Transverse colon (tissue), 4 donors: ENCODE measurements around the gene IL1RN. TPM values are rescaled to one million over a fixed set of nuclear protein-coding genes. Genes with fewer than 3 reads are reported as not detected.

Experiments
- DNase-seq: peaks from one replicate; pipeline ENCODE4 v3.0.0-alpha.2; 2019
- H3K27ac ChIP-seq, 4 donors: fragments of 200-600 bp; sonication (generic); 2 replicates each; pipeline ENCODE4 v1.5.1; 2016 to 2018; ENCODE audit warnings: inconsistent platforms in 4 of 4
- H3K27me3 ChIP-seq: fragments of 200-600 bp; sonication (generic); 2 replicates; pipeline ENCODE4 v1.5.1; 2017; ENCODE audit warnings: inconsistent platforms
- H3K36me3 ChIP-seq, 4 donors: fragments of 200-600 bp; sonication (generic); 2 replicates each; pipeline ENCODE4 v1.5.1; 2017 to 2019; ENCODE audit warnings: inconsistent platforms in 4 of 4
- H3K4me1 ChIP-seq, 4 donors: fragments of 200-600 bp; sonication (generic); 2 replicates each; pipeline ENCODE4 v1.5.1; 2017 to 2020; ENCODE audit warnings: inconsistent platforms in 4 of 4
- H3K4me3 ChIP-seq, 4 donors: fragments of 200-600 bp; sonication (generic); 1 replicate in 1 of 4; 2 replicates in 3 of 4; pipeline versions ENCODE4 v1.5.1 to v1.6.1; 2017 to 2019; ENCODE audit warnings: inconsistent platforms in 4 of 4
- H3K9me3 ChIP-seq, 2 donors: fragments of 200-600 bp; sonication (generic); 2 replicates each; pipeline ENCODE4 v1.5.1; 2017 to 2019; ENCODE audit warnings: inconsistent platforms in 2 of 2
- EP300 ChIP-seq: sonication (generic); formaldehyde crosslinking; IDR thresholded peaks from one replicate; pipeline ENCODE4 v1.6.1; 2017; ENCODE audit warnings: antibody characterized with exemption, low read depth
- POLR2A ChIP-seq: fragments of 450-650 bp; IDR thresholded peaks from one replicate; pipeline ENCODE4 v1.6.1; 2016; ENCODE audit warnings: antibody characterized with exemption, mild to moderate bottlenecking, moderate library complexity
- POLR2AphosphoS5 ChIP-seq, 3 donors: sonication (generic); formaldehyde crosslinking; IDR thresholded peaks; one replicate each; pipeline ENCODE4 v1.6.1; 2016; ENCODE audit warnings: antibody characterized with exemption in 3 of 3
- WGBS, 2 donors: methylation state at CpG; one replicate each; pipeline ENCODE4 v1.1.5; 2018; ENCODE audit warnings: low coverage in 1 of 2; 5-methylcytosine and 5-hydroxymethylcytosine counted together
- in situ Hi-C, 4 donors: fragments of 200-750 bp; cut with MboI; loops; one replicate each; pipeline versions ENCODE4 v1.15.0 to v1.15.1; 2017; ENCODE audit warnings: low sequenced_read_pairs in 3 of 4, low pct_ligation_motif_present in 1 of 4, low pct_unique_long_range_greater_than_20kb in 1 of 4
- intact Hi-C: fragments of 100-400 bp; cut with DNase I; formaldehyde crosslinking; loops from one replicate; pipeline ENCODE4 v1.15.1; 2023; ENCODE audit warnings: low total_unique reads
- total RNA-seq, 4 donors: library from RNA; depleted of rRNA; stranded (reverse); fragments of >200 nt; gene quantifications; one replicate each; pipeline ENCODE4 v1.1.0, GENCODE V29; 2016
- TF ChIP-seq, protein P1 (sequence below), 5 experiments: fragments of 200-600 bp in 3 of 5; fragments of 450-650 bp in 2 of 5; sonication (generic) in 3 of 5; IDR thresholded peaks; 1 replicate in 2 of 5; 2 replicates in 3 of 5; pipeline ENCODE4 v1.5.1; 2016 to 2017; ENCODE audit warnings: antibody characterized with exemption in 5 of 5, inconsistent platforms in 3 of 5, mild to moderate bottlenecking in 2 of 5, moderate library complexity in 1 of 5

IL1RN gene
- total RNA-seq, 4 donors from 2014 or later = 0.40 to 31.8 (median 5.5) TPM

DNA sequence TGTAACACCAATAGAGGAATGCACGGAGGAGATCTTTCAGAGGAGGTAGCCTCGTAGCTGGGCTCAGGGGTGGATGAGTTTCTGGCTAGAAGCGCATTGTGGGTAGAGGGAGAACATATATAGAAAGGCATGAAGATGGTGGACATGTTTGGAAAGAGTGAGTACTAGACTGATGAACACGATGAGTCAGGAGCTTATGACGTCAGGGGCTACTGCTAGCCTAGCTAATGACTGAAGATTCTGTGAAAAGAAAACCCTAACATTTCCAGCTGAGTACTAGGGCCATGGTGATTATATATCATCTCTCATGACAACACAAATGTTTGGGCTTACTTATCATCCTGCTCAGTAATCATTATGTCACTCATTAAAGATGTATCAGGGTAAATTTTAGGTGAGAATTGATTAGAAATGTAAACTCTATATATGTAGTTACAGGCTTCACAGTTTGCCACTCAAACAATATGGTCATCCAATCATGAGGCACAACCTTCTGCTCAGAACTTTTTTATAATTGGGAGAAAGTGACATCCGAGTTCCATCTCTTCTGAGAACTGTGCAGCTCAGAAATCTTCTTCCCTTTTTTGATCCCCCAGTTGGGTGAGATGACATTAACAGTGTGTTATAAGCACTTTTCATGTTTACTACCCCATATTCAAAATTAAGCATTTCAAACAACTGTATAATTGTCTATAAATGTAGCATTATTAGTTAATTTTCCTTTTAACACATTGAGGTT lies 22.2 kb upstream of the IL1RN start:
- Histone ChIP-seq H3K27me3 (no peaks in the 10 kb centered on the region), H3K9me3 (no peaks in the 10 kb centered on the region), H3K27ac (no peak overlapping the region), H3K4me1 (no peaks in the 10 kb centered on the region), H3K36me3 (no peaks in the 10 kb centered on the region), H3K4me3 (no peak overlapping the region)
- no peak for TF ChIP-seq POLR2AphosphoS5 (IDR thresholded peaks at IDR 0.05)
- TF ChIP-seq, protein P1, sequence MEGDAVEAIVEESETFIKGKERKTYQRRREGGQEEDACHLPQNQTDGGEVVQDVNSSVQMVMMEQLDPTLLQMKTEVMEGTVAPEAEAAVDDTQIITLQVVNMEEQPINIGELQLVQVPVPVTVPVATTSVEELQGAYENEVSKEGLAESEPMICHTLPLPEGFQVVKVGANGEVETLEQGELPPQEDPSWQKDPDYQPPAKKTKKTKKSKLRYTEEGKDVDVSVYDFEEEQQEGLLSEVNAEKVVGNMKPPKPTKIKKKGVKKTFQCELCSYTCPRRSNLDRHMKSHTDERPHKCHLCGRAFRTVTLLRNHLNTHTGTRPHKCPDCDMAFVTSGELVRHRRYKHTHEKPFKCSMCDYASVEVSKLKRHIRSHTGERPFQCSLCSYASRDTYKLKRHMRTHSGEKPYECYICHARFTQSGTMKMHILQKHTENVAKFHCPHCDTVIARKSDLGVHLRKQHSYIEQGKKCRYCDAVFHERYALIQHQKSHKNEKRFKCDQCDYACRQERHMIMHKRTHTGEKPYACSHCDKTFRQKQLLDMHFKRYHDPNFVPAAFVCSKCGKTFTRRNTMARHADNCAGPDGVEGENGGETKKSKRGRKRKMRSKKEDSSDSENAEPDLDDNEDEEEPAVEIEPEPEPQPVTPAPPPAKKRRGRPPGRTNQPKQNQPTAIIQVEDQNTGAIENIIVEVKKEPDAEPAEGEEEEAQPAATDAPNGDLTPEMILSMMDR (IDR thresholded peaks at IDR 0.05) = no peak
- no peak for TF ChIP-seq EP300
- no peak for TF ChIP-seq POLR2A
- intact Hi-C loops = no loop called here
- DNase-seq = no peak
- 70 to 78% methylated on average over 6 of the region's 6 CpGs for WGBS, 2 donors
- in situ Hi-C loops = no loop called here

DNA sequence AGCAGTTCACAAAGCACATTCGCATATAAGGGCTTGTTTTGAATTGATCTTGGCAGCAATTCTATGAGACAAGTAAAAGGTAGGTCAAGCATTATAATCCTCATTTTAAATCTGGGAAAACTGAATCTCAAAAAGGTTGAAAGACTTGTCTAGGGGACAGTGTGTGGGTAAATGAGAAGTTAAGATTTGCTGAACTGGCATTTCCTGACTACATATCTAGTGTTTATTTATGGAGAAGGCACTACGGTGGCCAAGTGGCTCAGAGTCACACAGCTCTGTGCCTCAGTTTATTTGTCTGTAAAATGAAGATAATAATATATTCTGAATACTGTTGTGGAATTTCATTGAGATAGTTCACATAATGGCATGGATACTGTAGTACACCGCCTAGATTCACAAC lies 16.3 kb upstream of the IL1RN start:
- H3K27me3 ChIP-seq = no peaks in the 10 kb centered on the region
- H3K36me3 ChIP-seq = no peaks in the 10 kb centered on the region
- WGBS, 2 donors = 76 to 85% methylated on average over 2 to 3 of the region's 3 CpGs
- in situ Hi-C loops (no loop called here), intact Hi-C loops (no loop called here)
- TF ChIP-seq, protein P1 (IDR thresholded peaks at IDR 0.05) = no peak
- H3K4me3 ChIP-seq = no peak overlapping the region
- no peak for DNase-seq
- no peaks in the 10 kb centered on the region for H3K4me1 ChIP-seq
- H3K27ac ChIP-seq = no peak overlapping the region
- no peaks in the 10 kb centered on the region for H3K9me3 ChIP-seq

DNA sequence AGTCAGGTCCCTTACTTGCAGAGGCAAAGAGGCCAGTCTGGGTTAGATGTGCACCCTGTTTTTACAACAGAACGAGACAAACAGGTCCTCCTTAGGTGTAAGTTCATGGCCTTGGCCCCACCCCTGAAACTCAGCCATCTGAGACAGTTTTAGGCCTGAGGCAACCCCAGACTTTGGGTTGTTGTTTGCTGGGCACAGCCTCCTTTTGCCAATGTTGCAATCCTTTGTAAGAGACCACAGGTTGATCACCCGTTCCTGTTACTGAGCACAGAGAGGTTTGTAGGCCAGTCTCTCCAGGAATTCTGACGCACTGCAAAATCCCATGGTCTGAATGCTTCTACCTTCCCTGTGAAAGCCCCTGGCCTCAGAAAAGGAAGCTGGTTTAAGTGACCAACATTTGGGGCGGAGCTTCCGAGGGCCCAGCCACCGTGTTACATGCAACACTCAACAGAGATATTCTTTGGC lies 15.5 kb upstream of the IL1RN start:
- H3K27me3 ChIP-seq = no peaks in the 10 kb centered on the region
- H3K4me3 ChIP-seq = no peak overlapping the region
- intact Hi-C loops (no loop called here), in situ Hi-C loops (no loop called here)
- H3K27ac ChIP-seq = no peak overlapping the region
- H3K36me3 ChIP-seq = no peaks in the 10 kb centered on the region
- no peak for DNase-seq
- no peaks in the 10 kb centered on the region for H3K9me3 ChIP-seq
- TF ChIP-seq POLR2AphosphoS5 (IDR thresholded peaks at IDR 0.05) = no peak
- 80 to 83% methylated on average over 2 to 6 of the region's 6 CpGs for WGBS, 2 donors
- no peaks in the 10 kb centered on the region for H3K4me1 ChIP-seq

DNA sequence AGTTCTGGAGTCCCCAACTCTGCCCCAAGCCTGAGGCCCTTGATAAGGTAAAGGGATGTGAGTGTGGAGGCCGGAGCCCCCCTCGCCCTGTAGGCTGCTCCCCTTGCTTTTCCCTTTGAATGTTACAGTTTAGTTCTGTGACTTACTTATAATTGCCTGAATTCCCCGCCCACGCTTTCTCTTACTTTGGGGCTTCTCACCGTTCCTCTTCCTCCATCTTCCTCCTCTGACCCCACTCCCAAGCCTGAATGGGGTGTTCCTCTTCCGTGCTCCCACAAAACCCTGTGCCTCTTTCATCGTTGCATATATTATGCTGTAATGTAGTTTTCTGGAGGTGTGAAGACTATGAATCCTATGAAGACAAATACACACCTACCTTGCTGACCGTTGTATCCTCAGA lies 15.0 kb upstream of the IL1RN start:
- in situ Hi-C loops = no loop called here
- WGBS, 2 donors = 84 to 89% methylated on average over 6 to 8 of the region's 8 CpGs
- peaks cover 0 to 4% (median 0%) of the 10 kb centered on the region in 4 donors for H3K4me1 ChIP-seq
- no peak overlapping the region for H3K4me3 ChIP-seq
- H3K9me3 ChIP-seq = no peaks in the 10 kb centered on the region
- H3K27me3 ChIP-seq = no peaks in the 10 kb centered on the region
- no peaks in the 10 kb centered on the region for H3K36me3 ChIP-seq
- TF ChIP-seq EP300 (no peak), POLR2A (no peak), POLR2AphosphoS5 (IDR thresholded peaks at IDR 0.05) (no peak)
- TF ChIP-seq, protein P1 (IDR thresholded peaks at IDR 0.05) = no peak
- intact Hi-C loops = no loop called here
- H3K27ac ChIP-seq = no peak overlapping the region
- no peak for DNase-seq

DNA sequence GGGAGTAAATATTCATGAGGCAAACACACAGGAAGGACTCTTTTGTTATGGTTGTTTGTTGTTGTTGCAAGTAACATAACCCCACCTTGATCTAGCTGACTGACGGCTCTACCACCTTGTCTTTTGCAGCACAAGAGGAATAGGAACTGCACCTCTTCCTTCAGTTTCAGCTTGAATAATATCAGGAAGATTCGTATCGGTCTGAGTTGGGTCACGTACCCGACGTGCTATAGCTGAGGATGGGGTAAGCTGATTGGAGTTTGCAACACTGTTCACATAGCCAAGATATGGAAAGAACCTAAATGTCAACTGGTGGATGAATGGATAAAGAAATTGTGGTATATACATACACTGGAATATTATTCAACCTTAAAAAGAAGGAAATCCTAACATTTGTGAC lies 14.5 kb upstream of the IL1RN start:
- in situ Hi-C loops = no loop called here
- Histone ChIP-seq H3K9me3 (no peaks in the 10 kb centered on the region), H3K36me3 (no peaks in the 10 kb centered on the region), H3K4me1 (peaks cover 0 to 5% (median under 1%) of the 10 kb centered on the region in 4 donors), H3K27ac (no peak overlapping the region), H3K27me3 (no peaks in the 10 kb centered on the region), H3K4me3 (no peak overlapping the region)
- TF ChIP-seq EP300 = no peak
- TF ChIP-seq, protein P1 (IDR thresholded peaks at IDR 0.05) = no peak
- no peak for TF ChIP-seq POLR2A
- TF ChIP-seq POLR2AphosphoS5 (IDR thresholded peaks at IDR 0.05) = no peak
- intact Hi-C loops = no loop called here
- 78 to 89% methylated on average over 5 to 6 of the region's 6 CpGs for WGBS, 2 donors
- DNase-seq = no peak
